H1 (cell line): ENCODE data around the gene PCDHB6. TPM values are rescaled to one million over a fixed set of nuclear protein-coding genes. Genes with fewer than 3 reads are reported as not detected.
"Not testable (repeated sequence)": the region's sequence is repeated elsewhere in the genome, so short reads cannot be mapped to it uniquely, and the experiment has no call there.

ENCODE experiments used
- CTCF ChIA-PET: fragments of 300-600 bp; sonication (Branson Sonifier 250); formaldehyde crosslinking; loops from one replicate; lab custom pipeline; 2021; ENCODE audit not compliant: partially characterized antibody; lab: Charles Lee
- POLR2A ChIA-PET: fragments of 300-600 bp; sonication (Branson Sonifier 250); formaldehyde crosslinking; loops from one replicate; lab custom pipeline; 2021; ENCODE audit warnings: inconsistent platforms; ENCODE audit not compliant: partially characterized antibody; lab: Charles Lee
- DNase-seq, 2 experiments: peaks; one replicate each; pipeline versions ENCODE4 v3.0.0 to v3.0.0-alpha.2; 2010 to 2022; ENCODE audit warnings: low spot score in 2 of 2, low read depth in 1 of 2, mixed read lengths in 1 of 2
- FAIRE-seq: peaks from 2 replicates; lab custom pipeline; 2011; peaks lifted over from hg19 to GRCh38; lab: Jason Lieb, UNC
- H2AFZ ChIP-seq: 2 replicates; pipeline ENCODE4 v1.8.1; 2012; ENCODE audit warnings: low read length, inconsistent platforms
- H2AK5ac ChIP-seq: 2 replicates; pipeline ENCODE4 v1.6.1; 2013; ENCODE audit warnings: low read depth, low read length
- H2BK120ac ChIP-seq: replicated peaks from 2 replicates; pipeline ENCODE3; 2013; ENCODE audit warnings: low read depth, low read length, inconsistent platforms
- H2BK12ac ChIP-seq: 2 replicates; pipeline ENCODE4 v1.6.1; 2013; ENCODE audit warnings: low read depth, low read length
- H2BK15ac ChIP-seq: 2 replicates; pipeline ENCODE4 v1.6.1; 2013; ENCODE audit warnings: low read length
- H2BK20ac ChIP-seq: 2 replicates; pipeline ENCODE4 v1.6.1; 2013; ENCODE audit warnings: low read length
- H2BK5ac ChIP-seq: 2 replicates; pipeline ENCODE4 v1.6.1; 2013; ENCODE audit warnings: low read depth, low read length
- H3K14ac ChIP-seq: 2 replicates; pipeline ENCODE4 v1.6.1; 2013; ENCODE audit warnings: inconsistent platforms; ENCODE audit not compliant: insufficient read length
- H3K18ac ChIP-seq: 2 replicates; pipeline ENCODE4 v1.6.1; 2013; ENCODE audit warnings: low read length; ENCODE audit errors: extremely low read depth
- H3K23ac ChIP-seq: 2 replicates; pipeline ENCODE4 v1.6.1; 2013; ENCODE audit warnings: inconsistent platforms; ENCODE audit not compliant: insufficient read length
- H3K23me2 ChIP-seq: 2 replicates; pipeline ENCODE4 v1.6.1; 2013; ENCODE audit warnings: low read depth, low read length
- H3K27ac ChIP-seq: 2 replicates; pipeline ENCODE4 v1.6.1; 2011; ENCODE audit warnings: low read depth, low read length, inconsistent platforms
- H3K27me3 ChIP-seq, 4 experiments: replicated peaks in 1 of 4; 1 replicate in 1 of 4; 2 replicates in 3 of 4; pipeline versions ENCODE4 v1.6.1 to v1.8.1; 2011 to 2013; ENCODE audit warnings: low read length in 3 of 4, mild to moderate bottlenecking in 3 of 4, inconsistent platforms in 2 of 4, mixed read lengths in 2 of 4, moderate library complexity in 1 of 4; ENCODE audit not compliant: control insufficient read depth in 3 of 4, insufficient read depth in 3 of 4; ENCODE audit errors: extremely low read depth in 1 of 4
- H3K36me3 ChIP-seq, 4 experiments: 2 replicates each; pipeline versions ENCODE4 v1.6.1 to v1.8.1; 2011 to 2013; ENCODE audit warnings: mild to moderate bottlenecking in 4 of 4, low read length in 3 of 4, moderate library complexity in 2 of 4, control low read depth in 1 of 4, inconsistent platforms in 1 of 4; ENCODE audit not compliant: insufficient read depth in 4 of 4, control insufficient read depth in 2 of 4
- H3K4ac ChIP-seq: replicated peaks from 2 replicates; pipeline ENCODE3; 2013; ENCODE audit warnings: low read length, low read depth, mixed read lengths, inconsistent platforms; ENCODE audit not compliant: insufficient read length
- H3K4me1 ChIP-seq, 4 experiments: replicated peaks in 1 of 4; 1 replicate in 1 of 4; 2 replicates in 3 of 4; pipeline versions ENCODE4 v1.6.1 to v1.8.1; 2011 to 2013; ENCODE audit warnings: low read length in 3 of 4, inconsistent platforms in 2 of 4, mixed read lengths in 1 of 4; ENCODE audit not compliant: insufficient read depth in 4 of 4, control insufficient read depth in 3 of 4
- H3K4me2 ChIP-seq, 2 experiments: 2 replicates each; pipeline versions ENCODE4 v1.6.1 to v1.8.1; 2011 to 2013; ENCODE audit warnings: low read depth in 2 of 2, low read length in 2 of 2, control low read depth in 1 of 2, inconsistent platforms in 1 of 2, mild to moderate bottlenecking in 1 of 2; ENCODE audit not compliant: insufficient read depth in 1 of 2
- H3K4me3 ChIP-seq, 4 experiments: fragments of 200-600, 300-600 bp in 1 of 4; sonication (generic), shearing (Covaris generic), sonication (Bioruptor Twin) in 1 of 4; 2 replicates each; pipeline versions ENCODE4 v1.5.1 to v1.8.1; 2011 to 2016; ENCODE audit warnings: low read length in 4 of 4, low read depth in 3 of 4, control low read depth in 2 of 4, inconsistent platforms in 2 of 4, mild to moderate bottlenecking in 2 of 4, mixed read lengths in 1 of 4, moderate library complexity in 1 of 4; ENCODE audit not compliant: insufficient read depth in 2 of 4; ENCODE audit errors: extremely low read depth in 1 of 4
- H3K56ac ChIP-seq: replicated peaks from 2 replicates; pipeline ENCODE3; 2013; ENCODE audit warnings: low read depth, mild to moderate bottlenecking, mixed read lengths, low read length, inconsistent platforms; ENCODE audit not compliant: insufficient read length
- H3K79me1 ChIP-seq: 2 replicates; pipeline ENCODE4 v1.6.1; 2013; ENCODE audit warnings: low read depth, low read length, control low read depth
- H3K79me2 ChIP-seq, 2 experiments: 2 replicates each; pipeline versions ENCODE4 v1.6.1 to v1.8.1; 2012 to 2013; ENCODE audit warnings: low read length in 2 of 2, mild to moderate bottlenecking in 2 of 2, inconsistent platforms in 1 of 2; ENCODE audit not compliant: insufficient read depth in 2 of 2, control insufficient read depth in 1 of 2
- H3K9ac ChIP-seq, 4 experiments: replicated peaks in 1 of 4; 1 replicate in 1 of 4; 2 replicates in 3 of 4; pipeline versions ENCODE4 v1.6.1 to v1.8.1; 2011 to 2013; ENCODE audit warnings: low read depth in 3 of 4, low read length in 3 of 4, control low read depth in 2 of 4, mild to moderate bottlenecking in 2 of 4, moderate library complexity in 2 of 4, inconsistent platforms in 1 of 4; ENCODE audit errors: extremely low read depth in 1 of 4
- H3K9me3 ChIP-seq, 2 experiments: 2 replicates each; pipeline versions ENCODE4 v1.6.1 to v1.8.1; 2012 to 2013; ENCODE audit warnings: mild to moderate bottlenecking in 2 of 2, moderate library complexity in 2 of 2, control low read depth in 1 of 2, inconsistent platforms in 1 of 2, low read depth in 1 of 2, low read length in 1 of 2, mixed read lengths in 1 of 2; ENCODE audit not compliant: insufficient read depth in 2 of 2
- H4K20me1 ChIP-seq, 2 experiments: replicated peaks in 1 of 2; 2 replicates each; pipeline versions ENCODE3 to v1.8.1; 2011 to 2013; ENCODE audit warnings: inconsistent platforms in 2 of 2, low read length in 2 of 2, mild to moderate bottlenecking in 1 of 2; ENCODE audit not compliant: insufficient read depth in 2 of 2, control insufficient read depth in 1 of 2
- H4K5ac ChIP-seq: 2 replicates; pipeline ENCODE4 v1.6.1; 2013; ENCODE audit warnings: low read length, low read depth, mixed read lengths, inconsistent platforms; ENCODE audit not compliant: insufficient read length
- H4K8ac ChIP-seq: 2 replicates; pipeline ENCODE4 v1.8.0; 2013; ENCODE audit warnings: mild to moderate bottlenecking, moderate library complexity, low read length, inconsistent platforms; ENCODE audit not compliant: insufficient read depth; ENCODE audit errors: extremely low read depth
- H4K91ac ChIP-seq: replicated peaks from 2 replicates; pipeline ENCODE3; 2013; ENCODE audit warnings: low read length, mixed read lengths, inconsistent platforms; ENCODE audit not compliant: insufficient read length
- WGBS, 2 experiments: shearing (Covaris generic) in 1 of 2; methylation state at CpG; one replicate each; pipeline versions ENCODE4 v1.1.6 to v1.1.7; 2013 to 2015; ENCODE audit warnings: low lambda C conversion rate in 2 of 2, mixed read lengths in 2 of 2, inconsistent platforms in 1 of 2, low coverage in 1 of 2, missing lambda C conversion rate in 1 of 2; ENCODE audit not compliant: insufficient replicate concordance in 2 of 2, insufficient coverage in 1 of 2, insufficient read length in 1 of 2; ENCODE audit errors: extremely low coverage in 1 of 2, missing lambda C conversion rate in 1 of 2; 5-methylcytosine and 5-hydroxymethylcytosine counted together
- polyA plus RNA-seq, 7 experiments: library from polyadenylated mRNA; depleted of rRNA in 3 of 7; stranded (reverse) in 5 of 7; unstranded in 2 of 7; fragments of >200 nt in 5 of 7; fragments of 200-250 nt in 2 of 7; gene quantifications; 1 replicate in 5 of 7; 2 replicates in 1 of 7; 4 replicates in 1 of 7; pipeline versions ENCODE4 v1.2.1 to v1.2.3, GENCODE V29; 2011 to 2013; ENCODE audit warnings: missing spikeins in 2 of 7, mixed read lengths in 2 of 7
- total RNA-seq: library from RNA; stranded (reverse); fragmentation: NEBNext Ultra II Directional; extraction: Animal tissue kit (Norgen Biotek cat#: 25700); gene quantifications from 2 replicates; pipeline ENCODE4 v1.2.1, GENCODE V29; 2021

Gene PCDHB6
- total and polyA plus RNA-seq, 2 of the 8 experiments (the other 6 are each of a cell fraction or from before 2014, with no cell fraction given): 0.28 to 0.29 TPM

DNA sequence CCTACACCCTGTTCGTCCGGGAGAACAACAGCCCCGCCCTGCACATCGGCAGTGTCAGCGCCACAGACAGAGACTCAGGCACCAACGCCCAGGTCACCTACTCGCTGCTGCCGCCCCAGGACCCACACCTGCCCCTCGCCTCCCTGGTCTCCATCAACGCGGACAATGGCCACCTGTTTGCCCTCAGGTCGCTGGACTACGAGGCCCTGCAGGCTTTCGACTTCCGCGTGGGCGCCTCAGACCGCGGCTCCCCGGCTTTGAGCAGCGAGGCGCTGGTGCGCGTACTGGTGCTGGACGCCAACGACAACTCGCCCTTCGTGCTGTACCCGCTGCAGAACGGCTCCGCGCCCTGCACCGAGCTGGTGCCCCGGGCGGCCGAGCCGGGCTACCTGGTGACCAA lies 38.8 kb downstream of the PCDHB6 start:
- H3K14ac ChIP-seq, H3K36me3 ChIP-seq, H2BK20ac ChIP-seq, H3K23ac ChIP-seq, H4K5ac ChIP-seq, H3K79me1 ChIP-seq, FAIRE-seq, H3K4ac ChIP-seq, H3K79me2 ChIP-seq, H3K4me3 ChIP-seq, H3K4me1 ChIP-seq, H3K56ac ChIP-seq, H3K9ac ChIP-seq, H4K8ac ChIP-seq, H4K20me1 ChIP-seq, H3K18ac ChIP-seq, H4K91ac ChIP-seq, H3K9me3 ChIP-seq, H2BK5ac ChIP-seq, H2BK15ac ChIP-seq, H3K27ac ChIP-seq, H2AFZ ChIP-seq, DNase-seq, H3K23me2 ChIP-seq, POLR2A ChIA-PET, H2AK5ac ChIP-seq, H3K4me2 ChIP-seq, H3K27me3 ChIP-seq, H2BK120ac ChIP-seq, H2BK12ac ChIP-seq: not testable (repeated sequence)
- CTCF ChIA-PET: interaction anchor here (1.6 to 3.8 kb wide), 6 partner anchors 9 to 63 kb away, joined by 4 to 39 read pairs (median 6); partner anchors contain the start of genes PCDHB11 and PCDHB8
- WGBS, 2 experiments: 90% methylated on average over 12 of the region's 37 CpGs; no CpG with 5 or more reads in 1 of the 2 experiments

DNA sequence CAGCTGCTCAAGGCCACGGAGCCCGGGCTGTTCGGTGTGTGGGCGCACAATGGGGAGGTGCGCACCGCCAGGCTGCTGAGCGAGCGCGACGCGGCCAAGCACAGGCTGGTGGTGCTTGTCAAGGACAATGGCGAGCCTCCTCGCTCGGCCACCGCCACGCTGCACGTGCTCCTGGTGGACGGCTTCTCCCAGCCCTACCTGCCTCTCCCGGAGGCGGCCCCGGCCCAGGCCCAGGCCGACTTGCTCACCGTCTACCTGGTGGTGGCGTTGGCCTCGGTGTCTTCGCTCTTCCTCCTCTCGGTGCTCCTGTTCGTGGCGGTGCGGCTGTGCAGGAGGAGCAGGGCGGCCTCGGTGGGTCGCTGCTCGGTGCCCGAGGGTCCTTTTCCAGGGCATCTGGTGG lies 39.3 kb downstream of the PCDHB6 start:
- H2BK5ac ChIP-seq, H3K4me1 ChIP-seq, H3K79me2 ChIP-seq, H3K14ac ChIP-seq, H3K27me3 ChIP-seq, FAIRE-seq, H2BK20ac ChIP-seq, H3K79me1 ChIP-seq, H3K27ac ChIP-seq, H3K23ac ChIP-seq, H3K4me3 ChIP-seq, H3K9me3 ChIP-seq, H3K4ac ChIP-seq, H2BK15ac ChIP-seq, H3K4me2 ChIP-seq, H4K5ac ChIP-seq, H2AK5ac ChIP-seq, H4K20me1 ChIP-seq, H2BK12ac ChIP-seq, H4K91ac ChIP-seq, H3K18ac ChIP-seq, DNase-seq, H2AFZ ChIP-seq, H3K23me2 ChIP-seq, H3K36me3 ChIP-seq, H2BK120ac ChIP-seq, POLR2A ChIA-PET, H3K9ac ChIP-seq, H3K56ac ChIP-seq, H4K8ac ChIP-seq: not testable (repeated sequence)
- CTCF ChIA-PET: interaction anchor here (0.6 to 3.8 kb wide), 5 partner anchors 8 to 63 kb away, joined by 3 to 21 read pairs (median 4); partner anchors contain the start of genes PCDHB11, PCDHB14 and PCDHB8
- WGBS, 2 experiments: 96% methylated on average over 18 of the region's 35 CpGs; no CpG with 5 or more reads in 1 of the 2 experiments
